Measurements from ENCODE around the gene TLE7. TPM values are rescaled to one million over a fixed set of nuclear protein-coding genes. Genes with fewer than 3 reads are reported as not detected.

The TLE7 gene
- total RNA-seq, 1 donor from 2014 or later: not detected

DNA sequence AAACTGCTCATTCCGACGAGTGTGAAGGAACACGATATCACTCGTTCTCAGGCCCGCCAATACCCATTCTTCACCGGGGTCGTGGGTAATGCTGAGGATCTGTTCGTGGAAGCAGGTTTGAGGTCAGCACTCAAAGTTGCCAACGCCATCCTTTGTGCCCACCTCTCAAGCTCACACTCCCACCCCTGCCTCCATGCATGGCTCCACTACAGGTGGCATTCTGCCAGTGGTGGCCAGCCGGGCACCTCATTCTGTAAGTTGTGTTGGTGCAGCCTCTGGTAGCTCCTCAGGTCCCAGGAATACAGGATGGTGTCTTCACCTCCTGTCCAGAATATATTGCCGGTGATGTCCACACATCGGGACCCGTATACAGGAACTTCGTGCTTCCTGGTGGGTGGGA lies 10.7 kb downstream of the TLE7 start:
- H3K4me3 Mint-ChIP-seq (ENCODE audit: low read depth): no peak overlapping the region
- H3K27ac Mint-ChIP-seq: no peak overlapping the region
- peaks cover 33% of the 10 kb centered on the region for H3K27me3 Mint-ChIP-seq
- H3K4me1 Mint-ChIP-seq (ENCODE audit: low read depth): peaks cover 4% of the 10 kb centered on the region
- H3K9me3 Mint-ChIP-seq (ENCODE audit: low read depth): no peaks in the 10 kb centered on the region
- TF ChIP-seq, protein P1, sequence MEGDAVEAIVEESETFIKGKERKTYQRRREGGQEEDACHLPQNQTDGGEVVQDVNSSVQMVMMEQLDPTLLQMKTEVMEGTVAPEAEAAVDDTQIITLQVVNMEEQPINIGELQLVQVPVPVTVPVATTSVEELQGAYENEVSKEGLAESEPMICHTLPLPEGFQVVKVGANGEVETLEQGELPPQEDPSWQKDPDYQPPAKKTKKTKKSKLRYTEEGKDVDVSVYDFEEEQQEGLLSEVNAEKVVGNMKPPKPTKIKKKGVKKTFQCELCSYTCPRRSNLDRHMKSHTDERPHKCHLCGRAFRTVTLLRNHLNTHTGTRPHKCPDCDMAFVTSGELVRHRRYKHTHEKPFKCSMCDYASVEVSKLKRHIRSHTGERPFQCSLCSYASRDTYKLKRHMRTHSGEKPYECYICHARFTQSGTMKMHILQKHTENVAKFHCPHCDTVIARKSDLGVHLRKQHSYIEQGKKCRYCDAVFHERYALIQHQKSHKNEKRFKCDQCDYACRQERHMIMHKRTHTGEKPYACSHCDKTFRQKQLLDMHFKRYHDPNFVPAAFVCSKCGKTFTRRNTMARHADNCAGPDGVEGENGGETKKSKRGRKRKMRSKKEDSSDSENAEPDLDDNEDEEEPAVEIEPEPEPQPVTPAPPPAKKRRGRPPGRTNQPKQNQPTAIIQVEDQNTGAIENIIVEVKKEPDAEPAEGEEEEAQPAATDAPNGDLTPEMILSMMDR (IDR thresholded peaks at IDR 0.05; ENCODE audit: unreplicated experiment): no peak
- no peaks in the 10 kb centered on the region for H3K36me3 Mint-ChIP-seq (ENCODE audit: insufficient read depth)
- DNase-seq (ENCODE audit: low spot score, unreplicated experiment): no peak

DNA sequence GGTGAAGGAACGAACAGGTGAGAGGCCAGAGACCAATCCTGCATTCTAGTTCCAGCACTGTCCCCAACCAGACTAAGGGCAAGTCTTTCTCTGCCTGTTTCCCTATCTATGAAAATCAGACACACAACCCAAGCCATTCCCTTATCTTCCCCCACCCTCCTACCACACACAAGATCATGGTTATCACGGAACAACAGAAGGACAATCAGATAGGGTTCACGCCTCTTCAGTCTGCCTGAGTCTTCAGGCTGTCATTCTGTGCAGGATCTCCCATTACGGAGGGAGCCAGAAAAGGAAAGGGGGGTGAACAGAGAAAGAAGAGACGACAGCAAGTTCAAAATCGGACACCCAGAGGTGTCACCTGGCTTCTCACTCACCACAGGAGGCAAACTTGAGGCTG lies 11.1 kb downstream of the TLE7 start:
- TF ChIP-seq, protein P1 (IDR thresholded peaks at IDR 0.05; ENCODE audit: unreplicated experiment): no peak
- Mint-ChIP-seq H3K27me3 (peaks cover 35% of the 10 kb centered on the region), H3K9me3 (ENCODE audit: low read depth) (no peaks in the 10 kb centered on the region), H3K27ac (no peak overlapping the region), H3K36me3 (ENCODE audit: insufficient read depth) (no peaks in the 10 kb centered on the region), H3K4me1 (ENCODE audit: low read depth) (peaks cover 4% of the 10 kb centered on the region), H3K4me3 (ENCODE audit: low read depth) (no peak overlapping the region)
- DNase-seq (ENCODE audit: low spot score, unreplicated experiment): no peak

DNA sequence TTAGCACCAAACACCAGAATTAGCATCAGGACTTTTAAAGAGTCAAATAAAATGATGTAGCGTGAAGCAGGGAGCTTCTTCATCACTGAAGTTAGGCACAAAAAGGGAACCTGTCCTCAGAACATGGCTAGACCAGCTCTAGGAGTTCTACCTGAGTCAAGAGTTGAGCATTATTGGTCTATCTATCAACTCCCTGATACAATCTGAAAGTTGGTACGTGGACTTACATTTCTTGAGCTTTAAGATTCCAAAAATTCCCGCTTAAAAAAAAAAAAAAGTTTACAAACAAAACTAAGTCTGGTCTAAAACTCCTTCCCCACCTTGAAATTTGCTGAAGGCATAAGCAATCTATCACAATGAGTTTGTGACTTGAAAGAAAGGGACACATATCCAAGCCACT lies 12.3 kb downstream of the TLE7 start:
- Mint-ChIP-seq H3K27ac (no peak overlapping the region), H3K36me3 (ENCODE audit: insufficient read depth) (no peaks in the 10 kb centered on the region), H3K9me3 (ENCODE audit: low read depth) (no peaks in the 10 kb centered on the region), H3K27me3 (peaks cover 45% of the 10 kb centered on the region), H3K4me3 (ENCODE audit: low read depth) (no peak overlapping the region), H3K4me1 (ENCODE audit: low read depth) (peaks cover 4% of the 10 kb centered on the region)
- TF ChIP-seq, protein P1 (IDR thresholded peaks at IDR 0.05; ENCODE audit: unreplicated experiment): no peak
- DNase-seq (ENCODE audit: low spot score, unreplicated experiment): no peak

DNA sequence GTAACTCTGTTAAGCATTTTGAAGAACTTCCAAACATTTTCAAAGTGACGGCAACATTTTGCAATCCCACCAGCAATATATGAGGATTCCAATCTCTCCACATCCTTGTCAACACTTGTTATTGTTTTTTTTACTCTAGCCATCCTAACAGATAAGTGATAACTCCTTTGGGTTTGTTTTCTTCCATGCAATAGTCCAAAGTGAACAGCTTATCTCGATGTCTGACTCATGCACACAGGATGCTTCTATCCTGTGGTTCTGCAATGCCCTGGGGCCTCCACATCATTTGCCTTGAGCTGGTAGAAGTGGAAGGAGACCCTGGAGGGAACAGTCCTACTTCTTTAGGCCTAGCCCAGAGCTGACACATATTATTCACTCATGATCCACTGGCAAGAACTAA lies 13.0 kb downstream of the TLE7 start:
- Mint-ChIP-seq H3K36me3 (ENCODE audit: insufficient read depth) (no peaks in the 10 kb centered on the region), H3K4me1 (ENCODE audit: low read depth) (peaks cover 4% of the 10 kb centered on the region), H3K4me3 (ENCODE audit: low read depth) (no peak overlapping the region), H3K27me3 (peaks cover 49% of the 10 kb centered on the region), H3K27ac (no peak overlapping the region), H3K9me3 (ENCODE audit: low read depth) (no peaks in the 10 kb centered on the region)
- no peak for DNase-seq (ENCODE audit: low spot score, unreplicated experiment)
- TF ChIP-seq, protein P1 (IDR thresholded peaks at IDR 0.05; ENCODE audit: unreplicated experiment): no peak

DNA sequence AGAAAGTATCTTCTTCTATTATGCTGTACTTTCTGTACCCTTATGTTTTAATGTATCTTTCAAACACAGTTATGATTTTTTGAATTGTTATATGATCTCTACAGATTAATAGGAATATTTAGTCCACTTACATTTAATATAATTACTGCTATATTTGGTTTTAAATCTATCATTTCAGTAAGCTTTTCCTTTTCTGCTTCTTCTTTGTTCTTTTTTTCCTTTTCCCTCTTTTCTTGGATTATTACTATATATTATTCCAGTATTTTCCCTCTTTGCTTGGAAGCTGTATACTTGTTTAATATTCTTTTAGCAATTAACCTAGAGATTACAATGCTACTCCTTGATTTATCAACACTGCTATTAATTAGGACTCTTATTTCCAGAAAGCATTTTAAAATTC lies 13.5 kb downstream of the TLE7 start:
- Mint-ChIP-seq H3K27me3 (peaks cover 48% of the 10 kb centered on the region), H3K36me3 (ENCODE audit: insufficient read depth) (no peaks in the 10 kb centered on the region)
- TF ChIP-seq, protein P1 (IDR thresholded peaks at IDR 0.05; ENCODE audit: unreplicated experiment): no peak

More for the DNA sequence above, 13.5 kb downstream of the TLE7 start:
- Mint-ChIP-seq H3K9me3 (ENCODE audit: low read depth) (no peaks in the 10 kb centered on the region), H3K27ac (no peak overlapping the region), H3K4me1 (ENCODE audit: low read depth) (peaks cover 4% of the 10 kb centered on the region), H3K4me3 (ENCODE audit: low read depth) (no peak overlapping the region)
- DNase-seq (ENCODE audit: low spot score, unreplicated experiment): no peak

All from progenitor cell of endocrine pancreas (in vitro differentiated cells).